Stimulated activated CD8-positive, alpha-beta memory T cell treated with anti-CD3 and anti-CD28 coated beads, Interleukin-4, amount 100 ng/mL, for 24 hours (primary cell): ENCODE results near the gene GDNF.
A peak's percentile ranks its signal among the peaks of the same experiment; 100 is the strongest.
"Not testable (repeated sequence)": the region's sequence is repeated elsewhere in the genome, so short reads cannot be mapped to it uniquely, and the experiment has no call there.

Experiments used
- DNase-seq: peaks from one replicate; pipeline ENCODE4 v3.0.0-alpha.2; 2020; ENCODE audit warnings: low read depth

The GDNF gene

GRCh38 chr5:37781409-37781808, 58.4 kb downstream of the GDNF start:
- DNase-seq, result not testable (repeated sequence)

- DNase-seq, result no peak
Observed at GRCh38 chr5:37777432-37778130, 62.3 kb downstream of the GDNF start.

DNA sequence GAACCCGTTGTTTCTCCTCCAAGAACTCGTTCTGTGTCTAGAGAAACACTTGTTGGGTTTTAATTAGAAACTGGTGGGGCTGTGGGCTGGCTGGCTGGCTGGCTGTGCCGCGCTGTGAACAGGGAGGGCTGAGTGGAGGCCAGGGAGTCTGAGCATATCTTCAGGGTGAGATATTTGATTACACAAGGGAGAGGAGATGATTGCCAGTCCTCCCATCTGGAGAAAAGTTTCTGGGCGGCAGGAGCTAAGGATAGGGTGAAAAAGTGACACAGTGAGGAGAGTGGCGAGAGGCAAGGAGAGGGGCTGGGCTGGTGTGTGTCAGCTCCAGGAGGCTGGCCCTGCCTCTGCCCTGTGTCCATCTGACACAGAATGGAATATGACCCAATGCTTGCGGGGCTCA, 63.0 kb downstream of the GDNF start:
- no peak for DNase-seq

DNA sequence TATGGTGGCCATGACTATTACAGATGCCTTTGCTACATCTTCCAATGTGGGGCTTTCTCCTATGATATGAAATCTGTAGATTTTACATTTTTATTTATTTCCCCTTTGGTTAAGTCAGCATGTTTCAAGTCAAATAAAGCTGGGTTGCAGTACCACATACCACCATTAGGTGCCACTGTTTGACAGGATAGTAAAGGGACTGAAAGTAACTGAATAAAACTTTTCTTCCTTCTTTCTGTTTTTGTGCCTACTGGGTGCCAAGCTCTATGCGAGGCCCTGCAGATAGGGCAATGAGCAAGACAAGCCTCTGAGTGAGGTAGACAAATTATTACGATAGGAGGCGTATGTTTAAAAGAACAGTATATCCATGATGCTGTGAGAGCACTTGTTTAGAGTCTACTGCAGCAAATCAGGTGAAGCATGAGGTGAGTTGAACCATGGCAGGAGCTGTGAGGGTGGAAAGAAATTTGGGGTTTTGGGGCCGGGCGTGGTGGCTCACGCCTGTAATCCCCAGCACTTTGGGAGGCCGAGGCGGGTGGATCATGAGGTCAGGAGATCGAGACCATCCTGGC, 64.8 kb downstream of the GDNF start:
- peak; percentile 3 for DNase-seq

DNA sequence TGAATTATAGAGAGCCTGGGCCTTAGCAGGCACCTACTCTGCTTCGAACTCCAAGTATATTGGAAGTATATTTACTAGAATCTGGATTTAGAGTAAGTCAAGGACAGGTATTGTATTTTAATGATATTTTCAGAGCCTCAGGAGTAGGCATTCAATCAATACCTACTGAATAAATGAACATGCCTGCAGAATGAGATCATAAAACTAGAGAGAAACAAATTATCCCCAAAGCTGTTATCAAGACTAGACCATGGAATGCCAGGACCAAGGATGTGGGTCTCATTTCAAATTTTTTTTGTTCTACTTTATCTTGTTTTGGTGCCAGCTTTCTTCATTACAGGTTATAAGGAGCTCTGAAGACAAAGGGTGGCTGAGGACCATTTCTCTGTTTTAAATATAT, 66.0 kb downstream of the GDNF start:
- DNase-seq, result no peak

DNA sequence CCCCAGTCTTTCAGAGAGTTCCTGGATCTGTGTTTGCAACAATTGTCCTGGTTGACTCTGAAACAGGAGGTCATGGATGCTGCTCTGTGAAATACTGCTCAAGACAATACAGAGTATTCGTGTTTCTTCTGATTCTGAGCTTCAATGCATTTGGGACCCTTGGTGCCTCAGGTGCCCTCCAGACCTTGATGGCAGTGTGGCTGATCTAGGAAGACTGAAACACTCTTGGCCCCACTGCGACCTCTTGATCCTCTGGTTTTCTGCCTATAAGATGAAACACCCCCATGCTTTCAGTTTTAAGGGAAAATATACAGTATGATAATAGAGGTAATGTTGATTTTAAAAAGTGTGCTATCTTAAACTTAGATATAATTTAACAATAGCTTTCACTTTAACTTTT, 67.6 kb downstream of the GDNF start:
- no peak for DNase-seq

DNA sequence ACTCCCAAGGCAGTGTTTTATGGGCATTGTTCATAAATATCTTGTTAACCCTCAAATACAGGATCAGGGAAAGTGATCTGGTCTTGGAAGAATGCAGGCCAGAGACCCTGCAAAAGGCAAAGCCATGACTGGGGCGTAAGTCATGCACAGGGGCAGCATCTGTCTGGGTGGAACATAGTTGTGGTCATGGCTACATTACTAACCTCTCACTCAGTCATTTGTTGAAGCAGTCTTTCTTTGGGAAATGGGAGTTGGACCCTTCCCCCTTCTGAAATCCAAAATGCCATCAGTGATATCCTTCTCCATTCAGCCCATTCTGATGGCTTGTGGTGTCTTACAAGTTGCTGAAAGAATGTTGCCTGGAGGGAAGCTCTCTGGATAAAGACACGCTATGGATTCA, 68.1 kb downstream of the GDNF start:
- no peak for DNase-seq

DNA sequence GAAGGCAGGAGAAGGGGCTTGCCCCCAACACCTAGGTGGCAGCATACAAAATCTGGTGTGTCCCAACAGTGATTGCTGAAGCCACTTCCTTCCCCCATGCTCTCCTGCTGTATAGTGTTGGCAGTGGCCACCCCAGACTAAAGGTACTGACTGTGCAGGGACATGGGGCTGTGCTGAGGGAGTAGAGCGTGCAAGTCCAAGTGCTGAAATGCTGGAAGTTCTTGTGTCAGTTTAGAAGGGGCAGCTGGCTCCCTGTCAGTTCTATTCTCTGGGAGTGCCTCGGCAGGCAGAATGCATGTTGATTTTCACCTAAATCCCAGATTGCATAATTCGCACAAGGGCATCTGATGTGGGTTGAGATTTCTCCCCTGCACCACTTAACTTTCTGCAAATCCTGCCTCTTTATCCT, 68.6 kb downstream of the GDNF start:
- DNase-seq, result no peak

GRCh38 chr5:37770786-37771185, 69.1 kb downstream of the GDNF start:
- DNase-seq, result no peak

GRCh38 chr5:37769840-37770239, 70.0 kb downstream of the GDNF start:
- no peak for DNase-seq

DNA sequence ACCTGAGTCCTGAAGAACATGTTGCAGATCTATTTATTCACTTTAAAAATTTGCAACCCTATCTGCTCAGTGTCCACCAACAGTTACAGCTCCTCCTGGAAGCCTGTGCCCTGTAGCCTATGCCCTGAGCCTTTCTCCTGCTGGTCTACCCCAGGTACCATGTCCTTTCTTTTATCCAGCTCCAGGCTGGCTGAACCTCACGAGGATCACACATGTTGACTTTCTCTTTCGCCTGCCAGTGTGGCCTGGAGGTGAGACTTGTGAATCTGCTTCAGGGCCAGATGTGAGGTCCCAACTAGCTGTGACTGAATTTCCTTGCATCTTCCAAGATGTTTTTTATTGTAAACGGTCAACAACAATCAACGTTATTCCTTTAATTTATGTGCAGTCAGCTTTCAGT, 70.7 kb downstream of the GDNF start:
- no peak for DNase-seq

DNA sequence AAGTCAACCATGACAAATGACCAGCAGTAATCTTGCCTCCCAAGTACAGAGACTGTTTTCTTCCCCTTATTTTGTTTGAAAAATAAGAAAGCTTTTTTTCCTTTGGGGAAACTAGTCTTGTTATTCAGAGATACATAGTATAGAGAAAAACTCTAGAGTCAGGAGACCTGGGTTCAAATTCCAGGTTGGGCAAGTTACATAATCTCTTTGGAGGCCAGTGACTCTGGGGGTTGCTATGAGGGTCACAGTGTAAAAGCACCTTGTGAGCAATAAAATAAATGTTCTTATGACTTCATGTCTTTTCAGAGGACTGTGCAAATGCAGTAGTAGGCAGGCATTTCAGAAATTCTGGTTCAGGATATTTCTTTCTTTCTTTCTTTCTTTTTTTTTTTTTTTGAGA, 71.5 kb downstream of the GDNF start:
- no peak for DNase-seq

- no peak for DNase-seq
Observed at GRCh38 chr5:37767961-37768360, 71.9 kb downstream of the GDNF start.

GRCh38 chr5:37767251-37767650, 72.6 kb downstream of the GDNF start:
- DNase-seq, result no peak
